ENCODE measurements around the gene CNRIP1.

The CNRIP1 gene

GRCh38 chr2:68251187-68251854 lies 68.4 kb downstream of the CNRIP1 start:
- DNase-seq, result peak; percentile 37

GRCh38 chr2:68250652-68251186 lies 69.0 kb downstream of the CNRIP1 start:
- no peak for DNase-seq

GRCh38 chr2:68250196-68250595 lies 69.6 kb downstream of the CNRIP1 start:
- no peak for DNase-seq

GRCh38 chr2:68248806-68249205 lies 70.9 kb downstream of the CNRIP1 start:
- no peak for DNase-seq

GRCh38 chr2:68248361-68248760 lies 71.4 kb downstream of the CNRIP1 start:
- no peak for DNase-seq

GRCh38 chr2:68246396-68246795 lies 73.4 kb downstream of the CNRIP1 start:
- DNase-seq, result no peak

GRCh38 chr2:68245672-68246071 lies 74.1 kb downstream of the CNRIP1 start:
- no peak for DNase-seq

- no peak for DNase-seq
These were observed 74.7 kb downstream of the CNRIP1 start for GRCh38 chr2:68245066-68245465.

GRCh38 chr2:68244456-68244855 lies 75.3 kb downstream of the CNRIP1 start:
- no peak for DNase-seq

Measured in activated gamma-delta T cell (primary cell).